Natural killer cell (primary cell): ENCODE data around the gene PLEKHN1. TPM values are rescaled to one million over a fixed set of nuclear protein-coding genes. Genes with fewer than 3 reads are reported as not detected.

Experiments
- ATAC-seq, 3 donors: fragments of 150-1000 bp in 2 of 3; fragments of 200-7000 bp in 1 of 3; cut with Tn5 transposase; 1 replicate in 1 of 3; 2 replicates in 2 of 3; pipeline ENCODE4 v1.10.0; 2021; ENCODE audit warnings: mild to moderate bottlenecking in 2 of 3, moderate library complexity in 2 of 3
- DNase-seq, 2 donors: peaks; one replicate each; pipeline versions ENCODE4 v3.0.0 to v3.0.0-alpha.2; 2013 to 2021; ENCODE audit warnings: mixed read lengths in 1 of 2
- H3K27ac ChIP-seq: one replicate; pipeline ENCODE4 v1.5.1; 2013; ENCODE audit warnings: mild to moderate bottlenecking, low read length
- H3K27me3 ChIP-seq: one replicate; pipeline ENCODE4 v1.6.1; 2013; ENCODE audit warnings: low read length; ENCODE audit not compliant: control insufficient read depth, insufficient read depth
- H3K36me3 ChIP-seq: one replicate; pipeline ENCODE4 v1.6.1; 2013; ENCODE audit warnings: low read length; ENCODE audit not compliant: control insufficient read depth, insufficient read depth
- H3K4me1 ChIP-seq: one replicate; pipeline ENCODE4 v1.6.1; 2013; ENCODE audit warnings: low read length; ENCODE audit not compliant: control insufficient read depth, insufficient read depth
- H3K4me3 ChIP-seq: one replicate; pipeline ENCODE4 v1.5.1; 2013; ENCODE audit warnings: low read length
- H3K9me3 ChIP-seq: one replicate; pipeline ENCODE4 v1.6.1; 2013; ENCODE audit warnings: low read length; ENCODE audit not compliant: control insufficient read depth, insufficient read depth
- H3K27ac Mint-ChIP-seq, 2 donors: one replicate each; pipeline ENCODE4 v1.8.0; 2022; ENCODE audit warnings: mild to moderate bottlenecking in 2 of 2, mixed read lengths in 2 of 2, moderate library complexity in 1 of 2
- H3K27me3 Mint-ChIP-seq, 2 donors: one replicate each; pipeline ENCODE4 v1.8.0; 2022; ENCODE audit warnings: low read depth in 2 of 2, mixed read lengths in 2 of 2
- H3K36me3 Mint-ChIP-seq: one replicate; pipeline ENCODE4 v1.8.0; 2022; ENCODE audit warnings: mixed read lengths
- H3K4me1 Mint-ChIP-seq, 2 donors: one replicate each; pipeline ENCODE4 v1.8.0; 2022; ENCODE audit warnings: mixed read lengths in 2 of 2
- H3K4me3 Mint-ChIP-seq: one replicate; pipeline ENCODE4 v1.8.0; 2022; ENCODE audit warnings: mild to moderate bottlenecking, moderate library complexity, mixed read lengths
- H3K9me3 Mint-ChIP-seq, 2 donors: one replicate each; pipeline ENCODE4 v1.8.0; 2022; ENCODE audit warnings: mixed read lengths in 2 of 2
- WGBS: methylation state at CpG from one replicate; pipeline ENCODE4 v1.1.7; 2013; ENCODE audit warnings: missing lambda C conversion rate; ENCODE audit not compliant: insufficient coverage; 5-methylcytosine and 5-hydroxymethylcytosine counted together
- intact Hi-C: fragments of 100-400 bp; cut with micrococcal nuclease; formaldehyde crosslinking; loops from one replicate; pipeline ENCODE4 v1.14.2; 2022
- total RNA-seq, 4 donors: library from RNA; stranded (reverse); fragments of 120-200 nt in 1 of 4; gene quantifications; one replicate each; pipeline versions ENCODE4 v1.2.3 to v1.2.4, GENCODE V29; 2013 to 2022
- TF ChIP-seq, protein P1 (sequence below): fragments of 200-600 bp; IDR thresholded peaks from one replicate; pipeline ENCODE4 v1.8.0; 2022; ENCODE audit warnings: antibody characterized with exemption

PLEKHN1 gene
- total RNA-seq, 3 donors from 2014 or later (not counting 1 experiment from before 2014, with no cell fraction given) = 1.3 to 1.9 (median 1.3) TPM

DNA sequence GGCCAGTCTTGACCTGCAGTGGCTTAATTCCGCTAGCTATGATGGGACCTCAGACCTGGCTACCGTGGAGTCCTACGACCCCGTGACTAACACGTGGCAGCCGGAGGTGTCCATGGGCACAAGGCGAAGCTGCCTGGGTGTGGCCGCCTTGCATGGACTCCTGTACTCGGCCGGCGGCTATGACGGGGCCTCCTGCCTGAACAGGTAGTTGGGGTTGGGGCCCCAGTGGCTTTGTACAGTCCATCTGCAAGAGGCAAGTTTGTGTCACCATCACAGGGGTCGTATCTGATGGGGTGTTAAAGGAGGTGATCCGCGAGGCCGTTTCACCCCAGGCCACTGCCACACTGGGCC, 3.0 kb upstream of the PLEKHN1 start:
- H3K27me3 ChIP-seq = no peaks in the 10 kb centered on the region
- H3K4me3 Mint-ChIP-seq = peak overlapping the region; percentile 9
- H3K4me1 ChIP-seq = peaks cover 48% of the 10 kb centered on the region
- H3K9me3 ChIP-seq = no peaks in the 10 kb centered on the region
- DNase-seq = no peak
- H3K27ac Mint-ChIP-seq = no peak overlapping the region
- no peaks in the 10 kb centered on the region for H3K36me3 ChIP-seq
- WGBS = 93% methylated on average over 16 of the region's 16 CpGs
- TF ChIP-seq, protein P1, sequence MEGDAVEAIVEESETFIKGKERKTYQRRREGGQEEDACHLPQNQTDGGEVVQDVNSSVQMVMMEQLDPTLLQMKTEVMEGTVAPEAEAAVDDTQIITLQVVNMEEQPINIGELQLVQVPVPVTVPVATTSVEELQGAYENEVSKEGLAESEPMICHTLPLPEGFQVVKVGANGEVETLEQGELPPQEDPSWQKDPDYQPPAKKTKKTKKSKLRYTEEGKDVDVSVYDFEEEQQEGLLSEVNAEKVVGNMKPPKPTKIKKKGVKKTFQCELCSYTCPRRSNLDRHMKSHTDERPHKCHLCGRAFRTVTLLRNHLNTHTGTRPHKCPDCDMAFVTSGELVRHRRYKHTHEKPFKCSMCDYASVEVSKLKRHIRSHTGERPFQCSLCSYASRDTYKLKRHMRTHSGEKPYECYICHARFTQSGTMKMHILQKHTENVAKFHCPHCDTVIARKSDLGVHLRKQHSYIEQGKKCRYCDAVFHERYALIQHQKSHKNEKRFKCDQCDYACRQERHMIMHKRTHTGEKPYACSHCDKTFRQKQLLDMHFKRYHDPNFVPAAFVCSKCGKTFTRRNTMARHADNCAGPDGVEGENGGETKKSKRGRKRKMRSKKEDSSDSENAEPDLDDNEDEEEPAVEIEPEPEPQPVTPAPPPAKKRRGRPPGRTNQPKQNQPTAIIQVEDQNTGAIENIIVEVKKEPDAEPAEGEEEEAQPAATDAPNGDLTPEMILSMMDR = no peak
- H3K4me1 Mint-ChIP-seq = peaks cover 6% of the 10 kb centered on the region in 2 donors
- intact Hi-C loops = no loop called here
- no peak overlapping the region for H3K27ac ChIP-seq
- no peaks in the 10 kb centered on the region for H3K36me3 Mint-ChIP-seq
- no peaks in the 10 kb centered on the region for H3K9me3 Mint-ChIP-seq
- ATAC-seq = no peak
- peaks cover 0 to under 1% of the 10 kb centered on the region in 2 donors for H3K27me3 Mint-ChIP-seq
- no peak overlapping the region for H3K4me3 ChIP-seq

DNA sequence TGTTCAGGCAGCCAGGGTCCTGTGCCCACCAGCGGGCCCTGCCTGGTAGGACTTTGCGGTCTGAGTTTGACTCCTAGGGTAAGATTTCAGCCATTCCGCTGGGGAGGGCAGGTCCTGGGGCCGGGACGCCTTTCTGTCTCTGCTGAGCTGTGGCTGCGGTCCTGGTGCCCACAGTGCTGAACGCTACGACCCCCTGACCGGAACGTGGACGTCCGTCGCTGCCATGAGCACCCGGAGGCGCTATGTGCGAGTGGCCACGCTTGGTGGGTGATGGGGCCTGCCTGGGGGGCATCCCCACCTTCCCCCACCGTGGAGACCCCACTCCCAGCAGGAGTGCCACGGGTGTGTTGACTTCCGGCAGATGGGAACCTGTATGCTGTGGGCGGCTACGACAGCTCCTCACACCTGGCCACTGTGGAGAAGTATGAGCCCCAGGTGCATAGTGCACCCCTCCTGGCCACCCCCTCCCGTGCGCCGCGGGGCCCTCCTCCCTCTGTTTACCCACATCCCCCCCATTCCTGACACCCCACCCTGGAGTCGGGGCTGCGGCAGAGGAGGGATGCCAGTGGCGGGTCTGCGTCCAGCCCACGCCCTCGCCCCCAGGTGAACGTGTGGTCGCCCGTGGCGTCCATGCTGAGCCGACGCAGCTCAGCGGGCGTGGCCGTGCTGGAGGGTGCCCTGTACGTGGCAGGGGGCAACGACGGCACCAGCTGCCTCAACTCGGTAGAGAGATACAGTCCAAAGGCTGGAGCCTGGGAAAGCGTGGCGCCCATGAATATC, 2.3 kb upstream of the PLEKHN1 start:
- no peaks in the 10 kb centered on the region for H3K27me3 ChIP-seq
- H3K27ac Mint-ChIP-seq = no peak overlapping the region
- intact Hi-C loops = no loop called here
- no peak for ATAC-seq
- 95% methylated on average over 47 of the region's 47 CpGs for WGBS
- H3K4me1 ChIP-seq = peaks cover 41% of the 10 kb centered on the region
- TF ChIP-seq, protein P1 = no peak
- H3K36me3 ChIP-seq = no peaks in the 10 kb centered on the region
- H3K27ac ChIP-seq = no peak overlapping the region
- no peak overlapping the region for H3K4me3 Mint-ChIP-seq
- no peak overlapping the region for H3K4me3 ChIP-seq
- no peaks in the 10 kb centered on the region for H3K9me3 Mint-ChIP-seq
- H3K9me3 ChIP-seq = no peaks in the 10 kb centered on the region
- H3K4me1 Mint-ChIP-seq = no peaks in the 10 kb centered on the region
- no peaks in the 10 kb centered on the region for H3K36me3 Mint-ChIP-seq
- DNase-seq = no peak
- H3K27me3 Mint-ChIP-seq = peaks cover 0 to 4% of the 10 kb centered on the region in 2 donors

DNA sequence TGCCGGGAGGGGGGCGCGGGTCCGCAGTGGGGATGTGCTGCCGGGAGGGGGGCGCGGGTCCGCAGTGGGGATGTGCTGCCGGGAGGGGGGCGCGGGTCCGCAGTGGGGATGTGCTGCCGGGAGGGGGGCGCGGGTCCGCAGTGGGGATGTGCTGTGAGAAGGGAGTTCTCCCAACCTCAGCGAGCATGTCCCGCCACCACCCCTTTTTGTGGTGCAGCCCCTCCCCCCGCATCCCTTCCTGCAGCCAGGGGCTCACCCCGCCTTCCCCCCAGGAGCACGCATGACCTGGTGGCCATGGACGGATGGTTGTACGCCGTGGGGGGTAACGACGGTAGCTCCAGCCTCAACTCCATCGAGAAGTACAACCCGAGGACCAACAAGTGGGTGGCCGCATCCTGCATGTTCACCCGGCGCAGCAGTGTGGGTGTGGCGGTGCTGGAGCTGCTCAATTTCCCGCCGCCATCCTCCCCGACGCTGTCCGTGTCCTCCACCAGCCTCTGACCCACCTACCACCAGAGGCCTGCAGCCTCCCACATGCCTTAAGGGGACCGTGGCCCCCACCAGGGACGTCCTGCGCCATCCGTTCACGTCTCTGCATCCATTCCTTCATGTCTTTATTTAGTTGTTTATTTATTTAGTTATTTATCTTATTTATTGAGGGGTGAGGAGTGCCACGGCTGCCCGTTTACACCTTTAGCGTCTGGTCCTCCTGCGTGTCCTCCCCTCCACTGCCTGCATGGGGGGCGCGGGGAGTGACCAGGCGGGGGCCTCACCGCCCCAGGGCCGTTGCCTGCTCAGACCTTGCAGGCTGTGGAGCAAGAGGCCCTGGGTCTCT, 1.4 kb upstream of the PLEKHN1 start:
- Mint-ChIP-seq H3K9me3 (no peaks in the 10 kb centered on the region), H3K36me3 (no peaks in the 10 kb centered on the region), H3K27ac (no peak overlapping the region), H3K4me3 (peak overlapping the region; percentile 9), H3K27me3 (peaks cover 0 to 10% of the 10 kb centered on the region in 2 donors), H3K4me1 (no peaks in the 10 kb centered on the region)
- H3K9me3 ChIP-seq = no peaks in the 10 kb centered on the region
- no peak overlapping the region for H3K27ac ChIP-seq
- 95% methylated on average over 39 of the region's 51 CpGs for WGBS
- ATAC-seq = no peak
- H3K4me3 ChIP-seq = no peak overlapping the region
- peaks cover 34% of the 10 kb centered on the region for H3K4me1 ChIP-seq
- TF ChIP-seq, protein P1 = no peak
- DNase-seq = no peak
- H3K36me3 ChIP-seq = no peaks in the 10 kb centered on the region
- no peaks in the 10 kb centered on the region for H3K27me3 ChIP-seq
- intact Hi-C loops = no loop called here
